Erythroblast (primary cell): ENCODE data around the gene HAUS6.

Experiments
- GATA1 ChIP-seq: IDR thresholded peaks from 2 replicates; pipeline ENCODE4 v1.6.1; 2011; ENCODE audit warnings: low read depth, mild to moderate bottlenecking, control low read depth, low read length, moderate library complexity
- POLR2A ChIP-seq: IDR thresholded peaks from 2 replicates; pipeline ENCODE4 v1.6.1; 2011; ENCODE audit warnings: mild to moderate bottlenecking, low read length

DNA sequence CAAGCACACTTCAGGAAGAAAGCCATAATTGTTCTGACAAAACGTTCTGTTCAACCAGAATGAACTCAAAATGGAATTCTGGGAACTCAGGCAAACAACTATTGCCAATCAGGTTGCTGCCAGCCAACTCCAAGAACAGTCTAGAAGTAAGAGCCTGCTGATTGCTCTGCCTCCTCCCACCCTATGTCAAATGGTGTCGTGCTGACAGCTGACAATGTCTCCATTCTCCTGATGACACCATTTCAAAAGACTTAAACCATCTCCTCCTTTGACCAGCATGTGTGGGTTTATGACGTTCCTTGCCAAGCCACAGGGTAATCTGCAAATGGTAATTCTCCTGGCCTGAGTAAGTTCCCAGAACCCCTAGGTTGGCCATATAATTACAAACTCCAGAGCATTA is 46.5 kb upstream of the HAUS6 start:
- TF ChIP-seq POLR2A (no peak), GATA1 (no peak)
